Activated CD8-positive, alpha-beta T cell treated with anti-CD3 and anti-CD28 coated beads for 36 hours (primary cell): ENCODE measurements around the gene NPSR1. TPM values are rescaled to one million over a fixed set of nuclear protein-coding genes. Genes with fewer than 3 reads are reported as not detected.
"Not testable (repeated sequence)": the region's sequence is repeated elsewhere in the genome, so short reads cannot be mapped to it uniquely, and the experiment has no call there.

Experiments
- ATAC-seq: fragments of 200-7000 bp; cut with Tn5 transposase; one replicate; pipeline ENCODE4 v1.10.0; 2021; ENCODE audit warnings: mild to moderate bottlenecking, moderate library complexity
- CTCF ChIA-PET: fragments of 350-600 bp; sonication (Branson Sonifier 250); formaldehyde crosslinking; loops from one replicate; lab custom pipeline; 2021; ENCODE audit warnings: antibody characterized with exemption; lab: Charles Lee
- POLR2A ChIA-PET: fragments of 350-600 bp; sonication (Branson Sonifier 250); formaldehyde crosslinking; loops from one replicate; lab custom pipeline; 2021; ENCODE audit warnings: antibody characterized with exemption; lab: Charles Lee
- DNase-seq: peaks from one replicate; pipeline ENCODE4 v3.0.0-alpha.2; 2020
- H3K27ac Mint-ChIP-seq: one replicate; pipeline ENCODE4 v1.8.0; 2021; ENCODE audit warnings: mild to moderate bottlenecking, mixed read lengths
- H3K27me3 Mint-ChIP-seq: one replicate; pipeline ENCODE4 v1.8.0; 2021; ENCODE audit warnings: mixed read lengths
- H3K36me3 Mint-ChIP-seq: one replicate; pipeline ENCODE4 v1.8.0; 2021; ENCODE audit warnings: low read depth, mixed read lengths
- H3K4me1 Mint-ChIP-seq: one replicate; pipeline ENCODE4 v1.8.0; 2021; ENCODE audit warnings: low read depth, mixed read lengths
- H3K4me3 Mint-ChIP-seq: one replicate; pipeline ENCODE4 v1.8.0; 2021; ENCODE audit warnings: mild to moderate bottlenecking, moderate library complexity, mixed read lengths
- H3K9me3 Mint-ChIP-seq: one replicate; pipeline ENCODE4 v1.8.0; 2021; ENCODE audit warnings: mixed read lengths
- intact Hi-C: fragments of 100-400 bp; cut with micrococcal nuclease; formaldehyde crosslinking; loops from one replicate; pipeline ENCODE4 v1.10.0; 2022
- total RNA-seq, 2 experiments: library from RNA; stranded (reverse); gene quantifications; one replicate each; pipeline ENCODE4 v1.2.3, GENCODE V29; 2021
- TF ChIP-seq, protein P1 (sequence below): fragments of 200-600 bp; IDR thresholded peaks from one replicate; pipeline ENCODE4 v1.8.0; 2022; ENCODE audit warnings: antibody characterized with exemption, mild to moderate bottlenecking

Gene NPSR1
- total RNA-seq, 2 experiments from 2014 or later, result not detected

- Mint-ChIP-seq H3K27ac (no peak overlapping the region), H3K4me3 (no peak overlapping the region), H3K36me3 (no peaks in the 10 kb centered on the region), H3K27me3 (no peaks in the 10 kb centered on the region), H3K4me1 (no peaks in the 10 kb centered on the region), H3K9me3 (peaks cover 10% of the 10 kb centered on the region)
- intact Hi-C loops, result no loop called here
- POLR2A ChIA-PET, result interaction anchor here (0.6 kb wide), 1 partner anchor 1012 kb away, joined by 3 read pairs; no protein-coding TSS in a partner anchor
- no peak for DNase-seq
- ATAC-seq, result no peak
- CTCF ChIA-PET, result no interaction called here
- TF ChIP-seq, protein P1, sequence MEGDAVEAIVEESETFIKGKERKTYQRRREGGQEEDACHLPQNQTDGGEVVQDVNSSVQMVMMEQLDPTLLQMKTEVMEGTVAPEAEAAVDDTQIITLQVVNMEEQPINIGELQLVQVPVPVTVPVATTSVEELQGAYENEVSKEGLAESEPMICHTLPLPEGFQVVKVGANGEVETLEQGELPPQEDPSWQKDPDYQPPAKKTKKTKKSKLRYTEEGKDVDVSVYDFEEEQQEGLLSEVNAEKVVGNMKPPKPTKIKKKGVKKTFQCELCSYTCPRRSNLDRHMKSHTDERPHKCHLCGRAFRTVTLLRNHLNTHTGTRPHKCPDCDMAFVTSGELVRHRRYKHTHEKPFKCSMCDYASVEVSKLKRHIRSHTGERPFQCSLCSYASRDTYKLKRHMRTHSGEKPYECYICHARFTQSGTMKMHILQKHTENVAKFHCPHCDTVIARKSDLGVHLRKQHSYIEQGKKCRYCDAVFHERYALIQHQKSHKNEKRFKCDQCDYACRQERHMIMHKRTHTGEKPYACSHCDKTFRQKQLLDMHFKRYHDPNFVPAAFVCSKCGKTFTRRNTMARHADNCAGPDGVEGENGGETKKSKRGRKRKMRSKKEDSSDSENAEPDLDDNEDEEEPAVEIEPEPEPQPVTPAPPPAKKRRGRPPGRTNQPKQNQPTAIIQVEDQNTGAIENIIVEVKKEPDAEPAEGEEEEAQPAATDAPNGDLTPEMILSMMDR, result no peak
Observed at GRCh38 chr7:34776748-34777358, 118.8 kb downstream of the NPSR1 start.

DNA sequence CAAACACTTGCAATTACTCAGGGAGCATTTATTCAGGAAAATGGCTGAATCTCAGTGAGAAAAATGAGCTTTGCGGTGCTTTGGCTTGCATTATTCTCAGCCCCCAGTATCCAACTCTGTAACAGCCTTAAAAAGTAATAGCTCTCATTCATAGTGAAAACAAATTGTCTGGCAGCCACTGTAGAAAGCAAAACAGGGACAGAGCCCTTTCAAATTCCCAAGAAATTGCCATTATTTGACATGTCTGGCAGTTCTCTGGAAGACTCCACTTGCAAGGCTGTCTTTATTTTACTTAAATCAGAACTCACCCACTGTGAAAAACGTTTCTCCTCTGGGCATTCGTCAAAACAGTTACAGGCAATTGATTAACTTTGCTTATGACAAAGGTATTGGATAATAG, 122.5 kb downstream of the NPSR1 start:
- DNase-seq, result no peak
- Mint-ChIP-seq H3K36me3 (no peaks in the 10 kb centered on the region), H3K27me3 (no peaks in the 10 kb centered on the region), H3K4me1 (no peaks in the 10 kb centered on the region), H3K4me3 (no peak overlapping the region), H3K9me3 (peaks cover 27% of the 10 kb centered on the region), H3K27ac (no peak overlapping the region)
- no peak for ATAC-seq
- TF ChIP-seq, protein P1, result no peak
- ChIA-PET POLR2A (no interaction called here), CTCF (no interaction called here)
- intact Hi-C loops, result no loop called here

DNA sequence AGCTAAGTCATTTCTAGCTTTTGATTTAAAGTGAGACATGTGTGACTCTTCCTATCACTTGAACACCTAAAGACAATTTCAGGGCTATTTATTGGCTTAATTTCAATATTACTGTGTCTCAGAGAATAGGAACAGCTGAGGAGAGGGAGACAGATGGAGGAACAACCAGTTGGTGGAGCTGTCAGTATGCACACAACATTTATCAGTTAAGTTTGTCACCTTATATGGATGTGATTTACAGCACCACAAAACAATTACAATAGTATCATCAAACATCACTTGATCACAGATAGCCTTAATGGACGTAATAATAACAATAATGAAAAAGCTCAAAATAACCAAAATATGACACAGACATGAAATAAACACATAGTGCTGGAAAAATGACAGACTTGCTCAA, 129.6 kb downstream of the NPSR1 start:
- DNase-seq, result no peak
- H3K27me3 Mint-ChIP-seq, result peaks cover 2% of the 10 kb centered on the region
- CTCF ChIA-PET, result no interaction called here
- POLR2A ChIA-PET, result no interaction called here
- H3K9me3 Mint-ChIP-seq, result peaks cover 10% of the 10 kb centered on the region
- no peaks in the 10 kb centered on the region for H3K4me1 Mint-ChIP-seq
- H3K36me3 Mint-ChIP-seq, result no peaks in the 10 kb centered on the region
- no peak overlapping the region for H3K4me3 Mint-ChIP-seq
- ATAC-seq, result no peak
- TF ChIP-seq, protein P1, result no peak
- intact Hi-C loops, result no loop called here
- no peak overlapping the region for H3K27ac Mint-ChIP-seq

DNA sequence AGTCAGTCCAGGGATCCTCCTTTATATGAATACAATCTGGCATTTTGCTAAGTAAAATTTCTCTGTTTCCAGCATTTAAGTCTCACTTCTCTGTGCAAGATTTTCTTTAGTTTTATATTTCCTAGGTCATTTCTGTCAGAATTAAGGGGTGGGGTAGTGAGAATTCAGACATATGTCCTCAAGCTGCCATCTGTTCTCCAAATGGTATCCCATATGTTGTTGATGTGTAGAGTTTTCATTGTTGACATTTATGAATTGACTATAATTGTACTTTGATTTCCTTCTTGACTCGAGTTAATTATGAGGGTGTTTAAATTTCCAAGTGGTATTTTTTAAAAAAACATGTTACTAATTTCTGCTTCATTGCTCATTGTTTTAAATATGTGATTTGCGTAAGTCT, 148.8 kb downstream of the NPSR1 start:
- H3K9me3 Mint-ChIP-seq, result peaks cover 4% of the 10 kb centered on the region
- POLR2A ChIA-PET, result no interaction called here
- DNase-seq (no peak), ATAC-seq (no peak)
- TF ChIP-seq, protein P1, result no peak
- H3K4me1 Mint-ChIP-seq, result no peaks in the 10 kb centered on the region
- no peak overlapping the region for H3K27ac Mint-ChIP-seq
- H3K36me3 Mint-ChIP-seq, result no peaks in the 10 kb centered on the region
- CTCF ChIA-PET, result no interaction called here
- H3K27me3 Mint-ChIP-seq, result peaks cover 10% of the 10 kb centered on the region
- H3K4me3 Mint-ChIP-seq, result no peak overlapping the region
- intact Hi-C loops, result no loop called here

DNA sequence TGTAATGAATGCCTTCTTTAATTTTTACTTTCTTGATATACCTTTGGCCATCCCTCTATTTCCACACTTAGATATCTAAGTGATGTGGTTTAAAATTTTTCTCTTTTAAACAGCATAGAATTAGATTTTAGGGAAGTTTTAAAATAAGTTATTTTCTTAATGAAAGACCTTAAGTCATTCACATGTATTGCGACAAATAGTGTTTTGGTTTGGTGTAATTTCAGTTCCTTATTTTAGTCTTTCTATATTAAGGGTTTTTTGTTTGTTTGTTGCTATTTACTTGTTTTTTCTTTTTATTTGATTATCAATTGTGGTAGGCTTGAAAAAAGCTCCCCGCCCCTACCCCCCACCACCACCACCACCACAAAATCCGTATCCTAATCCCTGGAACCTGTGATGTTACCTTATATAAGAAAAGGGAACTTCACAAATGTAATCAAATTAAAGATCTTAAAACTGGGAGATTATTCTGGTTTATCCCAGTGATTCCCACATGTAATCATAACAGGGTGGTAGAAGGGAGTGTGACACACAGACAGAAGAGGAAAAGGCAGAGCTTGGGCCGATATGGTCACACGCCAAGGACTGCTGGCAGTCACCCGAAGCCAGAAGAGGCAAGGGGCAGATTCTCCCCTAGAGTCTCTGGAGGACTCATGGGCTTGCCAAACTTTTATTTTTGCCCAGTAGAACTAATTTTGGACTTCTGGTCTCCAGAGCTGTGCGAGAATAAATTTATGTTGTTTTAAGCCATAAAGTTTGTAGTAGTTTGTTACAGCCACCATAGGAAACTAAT, 149.7 kb downstream of the NPSR1 start:
- Mint-ChIP-seq H3K9me3 (peaks cover 4% of the 10 kb centered on the region), H3K27ac (no peak overlapping the region), H3K4me3 (no peak overlapping the region), H3K4me1 (no peaks in the 10 kb centered on the region), H3K27me3 (peaks cover 16% of the 10 kb centered on the region), H3K36me3 (no peaks in the 10 kb centered on the region)
- no peak for DNase-seq
- ChIA-PET POLR2A (no interaction called here), CTCF (no interaction called here)
- no peak for ATAC-seq
- intact Hi-C loops, result no loop called here
- TF ChIP-seq, protein P1, result no peak

- CTCF ChIA-PET, intact Hi-C loops: not testable (repeated sequence)
Observed at GRCh38 chr7:34814203-34814842, 156.3 kb downstream of the NPSR1 start.

More at GRCh38 chr7:34814203-34814842, 156.3 kb downstream of the NPSR1 start:
- H3K4me3 Mint-ChIP-seq, ATAC-seq, DNase-seq, H3K4me1 Mint-ChIP-seq, H3K9me3 Mint-ChIP-seq, POLR2A ChIA-PET, H3K36me3 Mint-ChIP-seq, H3K27ac Mint-ChIP-seq: not testable (repeated sequence)
- H3K27me3 Mint-ChIP-seq, result peaks cover 14% of the 10 kb centered on the region
